ENCODE measurements around the gene CDYL.

Gene CDYL

GRCh38 chr6:4776131-4776492 is at the start of gene CDYL:
CDYL (plus strand) TSS chr6:4776404; CDS start chr6:4776784, 380 bp downstream.
- TF ChIP-seq CTCF (IDR thresholded peaks at IDR 0.05) = no peak
- Histone ChIP-seq H3K36me3 (no peaks in the 10 kb centered on the region), H3K4me1 (ENCODE audit: control insufficient read depth in 1 of 2, insufficient read depth in 1 of 2, low read depth in 1 of 2, low read length in 1 of 2) (peaks cover 21% of the 10 kb centered on the region in 2 experiments), H3K4me3 (ENCODE audit: low read depth in 1 of 2, low read length in 1 of 2) (peak within 1 kb of the TSS; percentile 67 to 70), H3K9me3 (no peaks in the 10 kb centered on the region), H3K27me3 (peaks cover 40% of the 10 kb centered on the region), H3K27ac (peak within 1 kb of the TSS; percentile 69)

- Histone ChIP-seq H3K36me3 (no peaks in the 10 kb centered on the region), H3K27ac (no peak overlapping the region), H3K27me3 (no peaks in the 10 kb centered on the region), H3K9me3 (no peaks in the 10 kb centered on the region), H3K4me1 (ENCODE audit: control insufficient read depth in 1 of 2, insufficient read depth in 1 of 2, low read depth in 1 of 2, low read length in 1 of 2) (no peaks in the 10 kb centered on the region), H3K4me3 (ENCODE audit: low read depth in 1 of 2, low read length in 1 of 2) (no peak overlapping the region)
- no peak for TF ChIP-seq CTCF (IDR thresholded peaks at IDR 0.05)
Measured at GRCh38 chr6:4726645-4727044, 49.6 kb upstream of the CDYL start.

GRCh38 chr6:4727217-4727616 is 49.0 kb upstream of the CDYL start:
- H3K9me3 ChIP-seq = no peaks in the 10 kb centered on the region
- H3K4me3 ChIP-seq (ENCODE audit: low read depth in 1 of 2, low read length in 1 of 2) = no peak overlapping the region
- no peaks in the 10 kb centered on the region for H3K27me3 ChIP-seq
- TF ChIP-seq CTCF (IDR thresholded peaks at IDR 0.05) = no peak
- H3K36me3 ChIP-seq = no peaks in the 10 kb centered on the region
- no peak overlapping the region for H3K27ac ChIP-seq
- H3K4me1 ChIP-seq (ENCODE audit: control insufficient read depth in 1 of 2, insufficient read depth in 1 of 2, low read depth in 1 of 2, low read length in 1 of 2) = no peaks in the 10 kb centered on the region

GRCh38 chr6:4727671-4728435 is 48.4 kb upstream of the CDYL start:
- H3K27me3 ChIP-seq = no peaks in the 10 kb centered on the region
- H3K36me3 ChIP-seq = no peaks in the 10 kb centered on the region
- no peaks in the 10 kb centered on the region for H3K4me1 ChIP-seq (ENCODE audit: control insufficient read depth in 1 of 2, insufficient read depth in 1 of 2, low read depth in 1 of 2, low read length in 1 of 2)
- no peaks in the 10 kb centered on the region for H3K9me3 ChIP-seq
- no peak overlapping the region for H3K4me3 ChIP-seq (ENCODE audit: low read depth in 1 of 2, low read length in 1 of 2)
- TF ChIP-seq CTCF (IDR thresholded peaks at IDR 0.05) = no peak
- H3K27ac ChIP-seq = no peak overlapping the region

- no peaks in the 10 kb centered on the region for H3K27me3 ChIP-seq
- H3K9me3 ChIP-seq = no peaks in the 10 kb centered on the region
- no peaks in the 10 kb centered on the region for H3K4me1 ChIP-seq (ENCODE audit: control insufficient read depth in 1 of 2, insufficient read depth in 1 of 2, low read depth in 1 of 2, low read length in 1 of 2)
- no peak overlapping the region for H3K27ac ChIP-seq
- no peak for TF ChIP-seq CTCF (IDR thresholded peaks at IDR 0.05)
- no peaks in the 10 kb centered on the region for H3K36me3 ChIP-seq
- no peak overlapping the region for H3K4me3 ChIP-seq (ENCODE audit: low read depth in 1 of 2, low read length in 1 of 2)
Measured at GRCh38 chr6:4728436-4728769, 47.8 kb upstream of the CDYL start.

Data from neutrophil (primary cell).